ENCODE measurements around the gene STEEP1. TPM values are rescaled to one million over a fixed set of nuclear protein-coding genes. Genes with fewer than 3 reads are reported as not detected.
A peak's percentile ranks its signal among the peaks of the same experiment; 100 is the strongest.

Gene STEEP1
- total and polyA plus RNA-seq, 10 of the 15 experiments (the other 5 are each of a cell fraction or from before 2014, with no cell fraction given) = 15.1 to 53.8 (median 26.0) TPM

GRCh38 chrX:119573222-119573621 lies 8.0 kb upstream of the STEEP1 start:
- FAIRE-seq (no peak), ATAC-seq (no peak), DNase-seq (ENCODE audit: low read depth, low spot score) (no peak)
- SMC1A ChIA-PET (ENCODE audit: uncharacterized antibody, unreplicated experiment) = interaction anchor here (0.7 to 1.3 kb wide), 3 partner anchors 14 to 32 kb away, joined by 3 to 4 read pairs (median 3); no protein-coding TSS in a partner anchor
- intact Hi-C loops (cut with micrococcal nuclease; ENCODE audit: unreplicated experiment) (no loop called here), in situ Hi-C loops (cut with MboI) (no loop called here)
- Histone ChIP-seq H3K79me2 (ENCODE audit: control insufficient read depth, insufficient read depth, low read length) (peaks cover 14% of the 10 kb centered on the region), H3K4me2 (ENCODE audit: control insufficient read depth, insufficient read depth) (peak overlapping the region; percentile 62; the same call in 1 of the 2 replicates), H2AFZ (ENCODE audit: control insufficient read depth, low read depth, low read length) (no peak overlapping the region; the same call in 1 of the 2 replicates), H3K4me1 (ENCODE audit: control insufficient read depth, insufficient read depth, low read length) (no peaks in the 10 kb centered on the region; the same call in 1 of the 2 replicates), H3K36me3 (ENCODE audit: control insufficient read depth in 2 of 2, insufficient read depth in 2 of 2, low read length in 1 of 2) (no peaks in the 10 kb centered on the region), H4K20me1 (ENCODE audit: control insufficient read depth, insufficient read depth) (no peaks in the 10 kb centered on the region), H3K4me3 (peak overlapping the region; percentile 76), H3K27me3 (replicated peaks in 1 of 2; ENCODE audit: control insufficient read depth in 2 of 2, insufficient read depth in 2 of 2, low read length in 1 of 2) (no peaks in the 10 kb centered on the region), H3K27ac (ENCODE audit: control insufficient read depth, insufficient read depth) (no peak overlapping the region), H3K9ac (ENCODE audit: control insufficient read depth, insufficient read depth, low read length) (peak overlapping the region; percentile 72), H3K9me3 (replicated peaks; ENCODE audit: control insufficient read depth, insufficient read depth, low read length) (no peaks in the 10 kb centered on the region; the same call in 2 of the 3 replicates)
- no TSS peak for BruUV-seq (replicated peaks)
- CTCF ChIA-PET = interaction anchor here (1.0 to 4.7 kb wide), 3 partner anchors 8 to 156 kb away, joined by 3 to 16 read pairs (median 8); no protein-coding TSS in a partner anchor
- POLR2A ChIA-PET = interaction anchor here (1.0 to 1.8 kb wide), 3 partner anchors 8 to 23 kb away, joined by 3 to 8 read pairs (median 4); partner anchors contain the start of gene STEEP1
- RAD21 ChIA-PET (ENCODE audit: unreplicated experiment) = interaction anchor here (1.4 to 2.5 kb wide), 3 partner anchors 33 to 185 kb away, joined by 3 to 9 read pairs (median 8); partner anchors contain the start of gene NKRF
- 51% methylated on average over 3 of the region's 3 CpGs for WGBS (ENCODE audit: insufficient coverage, insufficient replicate concordance, low lambda C conversion rate, missing lambda C conversion rate)
- TF ChIP-seq SPI1 (IDR thresholded peaks at IDR 0.05; ENCODE audit: borderline replicate concordance, insufficient read depth, low read depth, low read length) (no peak), EZH2 (IDR thresholded peaks at IDR 0.05; ENCODE audit: borderline replicate concordance, control insufficient read depth, low read depth, low read length) (no peak), STAT1 (conservative IDR thresholded peaks at IDR 0.05) (no peak), SMAD5 (IDR thresholded peaks at IDR 0.05; ENCODE audit: low read depth) (no peak), USF2 (IDR thresholded peaks at IDR 0.05; ENCODE audit: borderline replicate concordance, low read depth, low read length) (no peak), HDAC2 (IDR thresholded peaks at IDR 0.05) (no peak), POU2F2 (IDR thresholded peaks at IDR 0.05; ENCODE audit: borderline replicate concordance, low read depth, low read length) (no peak), PRDM15 (CRISPR knock-in tag; IDR thresholded peaks at IDR 0.05) (no peak), ZBTB4 (CRISPR knock-in tag; IDR thresholded peaks at IDR 0.05) (no peak), SMC3 (IDR thresholded peaks at IDR 0.05; ENCODE audit: borderline replicate concordance, low read length) (no peak), E2F8 (IDR thresholded peaks at IDR 0.05; ENCODE audit: low read depth, partially characterized antibody) (no peak), HDGF (IDR thresholded peaks at IDR 0.05) (no peak), KDM1A (IDR thresholded peaks at IDR 0.05; ENCODE audit: borderline replicate concordance) (no peak)

Data from GM12878 (cell line).